HEK293T (cell line): ENCODE results near the gene WWTR1.

Experiments
- CTCF ChIA-PET: fragments of 350-600 bp; formaldehyde crosslinking; extraction: SDS; loops from one replicate; lab custom pipeline; 2021; ENCODE audit warnings: antibody characterized with exemption, inconsistent platforms; lab: Yijun Ruan, JAX
- POLR2A ChIA-PET: fragments of 350-600 bp; formaldehyde crosslinking; extraction: SDS; loops from one replicate; lab custom pipeline; 2020; ENCODE audit warnings: antibody characterized with exemption, inconsistent platforms; lab: Yijun Ruan, JAX
- DNase-seq: peaks from one replicate; pipeline ENCODE4 v3.0.0; 2012; ENCODE audit warnings: mixed read lengths; ENCODE audit errors: extremely low spot score
- ARNT ChIP-seq: fragments of 450-650 bp; IDR thresholded peaks from 2 replicates; pipeline ENCODE4 v1.6.1; 2017; ENCODE audit warnings: mild to moderate bottlenecking
- BHLHE40 ChIP-seq: fragments of 450-650 bp; IDR thresholded peaks from 2 replicates; pipeline ENCODE4 v1.6.1; 2016; ENCODE audit warnings: mild to moderate bottlenecking, moderate library complexity, borderline replicate concordance
- CTBP1 ChIP-seq: fragments of 450-650 bp; IDR thresholded peaks from 2 replicates; pipeline ENCODE4 v1.6.1; 2016; ENCODE audit warnings: borderline replicate concordance
- ELF4 ChIP-seq: fragments of 450-650 bp; IDR thresholded peaks from 2 replicates; pipeline ENCODE4 v1.6.1; 2017; ENCODE audit warnings: antibody characterized with exemption
- FOXA1 ChIP-seq: fragments of 450-650 bp; IDR thresholded peaks from 2 replicates; pipeline ENCODE4 v1.6.1; 2016; ENCODE audit warnings: mild to moderate bottlenecking
- FOXK2 ChIP-seq: fragments of 450-650 bp; IDR thresholded peaks from 2 replicates; pipeline ENCODE4 v1.6.1; 2016; ENCODE audit warnings: mild to moderate bottlenecking
- FOXM1 ChIP-seq: fragments of 450-650 bp; IDR thresholded peaks from 2 replicates; pipeline ENCODE4 v1.6.1; 2017; ENCODE audit warnings: mild to moderate bottlenecking, borderline replicate concordance
- HDGF ChIP-seq: fragments of 450-650 bp; IDR thresholded peaks from 2 replicates; pipeline ENCODE4 v1.6.1; 2017; ENCODE audit warnings: antibody characterized with exemption, borderline replicate concordance
- L3MBTL2 ChIP-seq: fragments of 450-650 bp; conservative IDR thresholded peaks from 2 replicates; pipeline ENCODE4 v1.6.1; 2016; ENCODE audit warnings: mild to moderate bottlenecking
- LEF1 ChIP-seq: fragments of 450-650 bp; IDR thresholded peaks from 2 replicates; pipeline ENCODE4 v1.6.1; 2017; ENCODE audit warnings: mild to moderate bottlenecking, borderline replicate concordance
- NFRKB ChIP-seq: fragments of 450-650 bp; IDR thresholded peaks from 2 replicates; pipeline ENCODE4 v1.6.1; 2016; ENCODE audit warnings: mild to moderate bottlenecking, moderate library complexity
- PKNOX1 ChIP-seq: fragments of 450-650 bp; IDR thresholded peaks from 2 replicates; pipeline ENCODE4 v1.6.1; 2016
- SP1 ChIP-seq: fragments of 450-650 bp; IDR thresholded peaks from 2 replicates; pipeline ENCODE4 v1.6.1; 2017
- SUZ12 ChIP-seq: fragments of 450-650 bp; IDR thresholded peaks from 2 replicates; pipeline ENCODE4 v1.6.1; 2016; ENCODE audit warnings: mild to moderate bottlenecking
- TARDBP ChIP-seq: fragments of 450-650 bp; IDR thresholded peaks from 2 replicates; pipeline ENCODE4 v1.6.1; 2016
- ZNF384 ChIP-seq: fragments of 450-650 bp; IDR thresholded peaks from 2 replicates; pipeline ENCODE4 v1.6.1; 2016

Gene WWTR1

DNA sequence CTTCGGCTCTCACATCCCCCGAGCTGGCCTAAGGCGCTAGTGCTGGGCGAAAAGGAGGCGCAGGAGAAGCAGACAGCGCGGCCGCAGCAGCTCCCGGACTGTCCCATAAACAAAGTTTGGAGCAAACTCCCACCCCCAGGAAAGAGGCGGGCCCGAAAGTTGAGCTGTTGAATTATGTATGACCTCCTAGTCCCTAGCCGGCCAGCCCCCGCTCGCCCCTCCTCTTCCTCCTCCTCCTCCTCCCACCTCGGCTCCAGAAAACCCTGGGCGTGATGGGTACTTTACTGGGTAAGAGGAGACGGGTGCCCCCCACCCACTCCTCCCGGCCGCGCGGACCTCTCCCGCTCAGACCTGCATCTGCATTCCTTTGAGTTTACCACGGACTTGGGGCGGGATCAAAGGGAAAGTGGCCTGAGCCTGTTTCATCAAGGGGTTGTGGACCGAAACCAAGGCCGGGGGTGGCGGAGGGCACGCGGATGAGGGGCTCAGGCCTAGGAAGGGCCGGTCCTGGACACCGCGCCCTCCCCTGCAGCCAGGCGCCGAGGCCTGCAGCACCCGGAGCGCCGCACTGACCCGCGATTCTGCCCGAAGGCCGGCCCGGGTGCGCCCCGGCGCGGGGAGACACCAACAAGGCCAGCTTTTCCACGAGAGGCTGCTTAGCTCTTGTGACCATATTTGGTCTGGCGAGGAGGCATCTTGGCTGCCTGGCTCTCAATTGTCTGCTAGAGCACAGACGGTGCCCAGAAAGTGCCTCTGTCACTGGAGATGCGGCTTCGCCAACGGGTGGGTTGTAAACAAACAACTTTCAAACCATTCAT lies at the start of gene WWTR1:
WWTR1 (minus strand) TSS at position 100 of the 818 bp plus-strand sequence. CDS start 719 bp downstream, outside the sequence.
- ChIA-PET CTCF (interaction anchor here (2.2 kb wide), 1 partner anchor 90 kb away, joined by 5 read pairs; no protein-coding TSS in a partner anchor), POLR2A (interaction anchor here (0.6 to 2.9 kb wide), 21 partner anchors 10 to 155 kb away, joined by 3 to 10 read pairs (median 4); no protein-coding TSS in a partner anchor)
- TF ChIP-seq SUZ12 (no peak), FOXA1 (no peak), CTBP1 (no peak), ARNT (no peak), L3MBTL2 (peak; percentile 87), FOXM1 (peak; percentile 25; the same call in 1 of the 2 replicates), ELF4 (no peak), HDGF (no peak), BHLHE40 (no peak)
- peak; percentile 80 for DNase-seq

GRCh38 chr3:149706905-149707304 lies 49.1 kb upstream of the WWTR1 start:
- ChIA-PET POLR2A (no interaction called here), CTCF (no interaction called here)
- no peak for TF ChIP-seq NFRKB
- no peak for TF ChIP-seq L3MBTL2
- no peak for TF ChIP-seq TARDBP
- TF ChIP-seq CTBP1 = no peak
- no peak for TF ChIP-seq FOXK2
- TF ChIP-seq SP1 = no peak
- no peak for TF ChIP-seq PKNOX1
- no peak for TF ChIP-seq LEF1
- no peak for TF ChIP-seq SUZ12
- no peak for DNase-seq

GRCh38 chr3:149705416-149705815 lies 47.6 kb upstream of the WWTR1 start:
- no peak for DNase-seq
- POLR2A ChIA-PET = no interaction called here
- TF ChIP-seq FOXK2 (no peak), LEF1 (no peak), SP1 (no peak), FOXM1 (no peak), ZNF384 (no peak), SUZ12 (no peak), TARDBP (no peak), NFRKB (no peak), FOXA1 (no peak), BHLHE40 (no peak), CTBP1 (no peak), ELF4 (no peak), ARNT (no peak), PKNOX1 (no peak)
- CTCF ChIA-PET = interaction anchor here (1.2 to 1.5 kb wide), 2 partner anchors 12 to 17 kb away, joined by 3 to 8 read pairs; no protein-coding TSS in a partner anchor

DNA sequence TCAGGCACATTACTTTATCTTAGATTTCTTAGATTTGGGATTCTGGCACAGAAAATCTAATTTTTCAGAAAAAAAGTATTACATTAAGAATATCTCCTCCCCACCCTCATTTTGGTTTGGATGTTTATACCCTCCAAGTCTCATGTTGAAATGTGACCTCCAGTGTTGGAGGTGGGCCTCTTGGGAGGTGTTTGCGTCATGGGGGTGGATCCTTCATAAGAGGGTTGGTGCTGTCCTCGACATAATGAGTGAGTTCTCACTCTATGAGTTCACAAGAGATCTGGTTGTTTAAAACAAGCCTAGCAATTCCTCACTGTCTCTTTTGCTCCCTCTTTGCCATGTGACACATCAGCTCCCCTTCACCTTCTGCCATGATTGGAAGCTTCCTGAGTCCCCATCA lies 45.6 kb upstream of the WWTR1 start:
- CTCF ChIA-PET = no interaction called here
- TF ChIP-seq HDGF (no peak), NFRKB (no peak), ZNF384 (no peak), FOXA1 (no peak), CTBP1 (no peak), PKNOX1 (no peak), L3MBTL2 (no peak), SUZ12 (no peak)
- no peak for DNase-seq
- POLR2A ChIA-PET = no interaction called here

DNA sequence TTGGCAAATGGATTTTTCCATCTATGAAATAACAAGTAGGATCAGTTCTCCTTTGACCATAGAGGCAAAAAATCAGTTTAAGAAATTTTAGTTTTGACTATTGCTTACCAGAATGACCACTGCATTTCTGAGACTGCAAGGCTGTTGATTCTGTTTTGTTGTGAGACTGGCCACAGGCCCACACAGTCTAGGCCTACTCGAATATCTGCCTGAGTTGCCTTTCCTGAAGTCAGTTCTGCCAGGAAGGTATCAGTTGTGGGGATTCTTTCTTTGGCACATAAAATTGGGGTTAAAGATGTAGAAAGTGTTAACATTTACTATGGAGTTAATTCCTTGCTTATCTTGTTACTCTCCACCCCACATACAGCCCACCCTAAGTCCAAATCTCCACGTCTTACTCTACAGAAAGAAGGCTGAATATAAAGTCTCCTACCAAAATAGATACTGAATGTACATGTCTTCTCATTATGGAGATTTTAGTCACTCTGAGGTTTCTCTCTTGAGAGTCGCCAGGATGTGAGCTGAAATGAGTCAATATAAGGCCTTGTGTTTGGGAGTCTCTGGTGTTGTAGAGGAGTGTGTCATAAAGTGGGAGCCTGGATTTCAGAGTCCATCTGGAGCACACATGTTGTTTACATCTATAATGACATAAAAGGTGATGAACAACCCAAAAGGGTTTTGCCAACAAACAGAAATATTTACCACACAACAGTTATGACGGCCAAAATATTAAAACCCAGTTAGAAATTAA lies 45.0 kb upstream of the WWTR1 start:
- no peak for TF ChIP-seq SP1
- TF ChIP-seq ZNF384 = no peak
- TF ChIP-seq TARDBP = no peak
- TF ChIP-seq FOXM1 = no peak
- no peak for TF ChIP-seq L3MBTL2
- no peak for TF ChIP-seq CTBP1
- TF ChIP-seq SUZ12 = no peak
- TF ChIP-seq BHLHE40 = no peak
- TF ChIP-seq ARNT = no peak
- no peak for TF ChIP-seq HDGF
- TF ChIP-seq NFRKB = no peak
- TF ChIP-seq FOXA1 = no peak
- TF ChIP-seq PKNOX1 = no peak
- TF ChIP-seq ELF4 = no peak
- TF ChIP-seq LEF1 = no peak
- no peak for TF ChIP-seq FOXK2
- POLR2A ChIA-PET = no interaction called here
- no peak for DNase-seq
- CTCF ChIA-PET = no interaction called here
